GM18508 (cell line): ENCODE data around the gene JAK1.
"Not testable (repeated sequence)": the region's sequence is repeated elsewhere in the genome, so short reads cannot be mapped to it uniquely, and the experiment has no call there.

Experiments
- ATAC-seq: cut with Tn5 transposase; IDR thresholded peaks from one replicate; pipeline ENCODE4 v1.9.1; 2021; ENCODE audit warnings: moderate number of reproducible peaks; ENCODE audit not compliant: insufficient read depth, unreplicated experiment

JAK1 gene

GRCh38 chr1:64953241-64953640, 13.1 kb downstream of the JAK1 start:
- no peak for ATAC-seq

- ATAC-seq: no peak
Observed at GRCh38 chr1:64950284-64950809, 16.0 kb downstream of the JAK1 start.

GRCh38 chr1:64948905-64949833, 17.2 kb downstream of the JAK1 start:
- no peak for ATAC-seq

- no peak for ATAC-seq
Observed at GRCh38 chr1:64948216-64948615, 18.1 kb downstream of the JAK1 start.

GRCh38 chr1:64946916-64947315, 19.4 kb downstream of the JAK1 start:
- ATAC-seq: no peak

GRCh38 chr1:64944913-64945312, 21.4 kb downstream of the JAK1 start:
- no peak for ATAC-seq

- ATAC-seq: no peak
Observed at GRCh38 chr1:64942675-64943074, 23.7 kb downstream of the JAK1 start.

GRCh38 chr1:64942118-64942517, 24.2 kb downstream of the JAK1 start:
- no peak for ATAC-seq

- ATAC-seq: no peak
Observed at GRCh38 chr1:64941461-64942117, 24.8 kb downstream of the JAK1 start.

GRCh38 chr1:64940025-64940424, 26.3 kb downstream of the JAK1 start:
- ATAC-seq: no peak

GRCh38 chr1:64938991-64939390, 27.4 kb downstream of the JAK1 start:
- ATAC-seq: no peak

- no peak for ATAC-seq
Observed at GRCh38 chr1:64936956-64937355, 29.4 kb downstream of the JAK1 start.

- no peak for ATAC-seq
Observed at GRCh38 chr1:64935551-64936155, 30.7 kb downstream of the JAK1 start.

GRCh38 chr1:64934878-64935275, 31.5 kb downstream of the JAK1 start:
- ATAC-seq: no peak

GRCh38 chr1:64934115-64934877, 32.1 kb downstream of the JAK1 start:
- ATAC-seq: no peak

- no peak for ATAC-seq
Observed at GRCh38 chr1:64933296-64934070, 32.9 kb downstream of the JAK1 start.

- no peak for ATAC-seq
Observed at GRCh38 chr1:64932962-64933295, 33.4 kb downstream of the JAK1 start.

- not testable (repeated sequence) for ATAC-seq
Observed at GRCh38 chr1:64930640-64931039, 35.7 kb downstream of the JAK1 start.

- ATAC-seq: no peak
Observed at GRCh38 chr1:64929221-64929620, 37.1 kb downstream of the JAK1 start.

- ATAC-seq: no peak
Observed at GRCh38 chr1:64928325-64928724, 38.0 kb downstream of the JAK1 start.
